MCF 10A (cell line): Measurements from ENCODE around the gene TCF4. TPM values are rescaled to one million over a fixed set of nuclear protein-coding genes. Genes with fewer than 3 reads are reported as not detected.
A peak's percentile ranks its signal among the peaks of the same experiment; 100 is the strongest.

Experiments
- BruUV-seq: library from RNA; stranded (reverse); fragments of 400-500 nt; replicated peaks from 2 replicates; lab custom pipeline; 2021; lab: Mats Ljungman, UMichigan
- CTCF ChIA-PET: fragments of 300-600 bp; sonication (Branson Sonifier 250); formaldehyde crosslinking; extraction: SDS; loops from one replicate; lab custom pipeline; 2021; ENCODE audit warnings: antibody characterized with exemption, inconsistent platforms; lab: Yijun Ruan, JAX
- POLR2A ChIA-PET: fragments of 300-600, 350-650 bp; sonication (Branson Sonifier 250); formaldehyde crosslinking; extraction: SDS; loops from one replicate; lab custom pipeline; 2020; ENCODE audit warnings: antibody characterized with exemption, inconsistent platforms; lab: Yijun Ruan, JAX
- DNase-seq: peaks from one replicate; pipeline ENCODE4 v3.0.0-alpha.2; 2018; ENCODE audit not compliant: unreplicated experiment
- H3K27ac Mint-ChIP-seq: one replicate; pipeline ENCODE4 v1.8.0; 2022; ENCODE audit warnings: mild to moderate bottlenecking, low read depth, mixed read lengths; ENCODE audit not compliant: unreplicated experiment
- H3K27me3 Mint-ChIP-seq: one replicate; pipeline ENCODE4 v1.8.0; 2022; ENCODE audit warnings: mixed read lengths; ENCODE audit not compliant: insufficient read depth, unreplicated experiment
- H3K36me3 Mint-ChIP-seq: one replicate; pipeline ENCODE4 v1.8.0; 2022; ENCODE audit warnings: mild to moderate bottlenecking, moderate library complexity, mixed read lengths; ENCODE audit not compliant: insufficient read depth, unreplicated experiment
- H3K4me1 Mint-ChIP-seq: one replicate; pipeline ENCODE4 v1.8.0; 2022; ENCODE audit warnings: mixed read lengths; ENCODE audit not compliant: insufficient read depth, unreplicated experiment
- H3K4me3 Mint-ChIP-seq: one replicate; pipeline ENCODE4 v1.8.0; 2022; ENCODE audit warnings: mild to moderate bottlenecking, moderate library complexity, mixed read lengths; ENCODE audit not compliant: unreplicated experiment
- H3K9me3 Mint-ChIP-seq: one replicate; pipeline ENCODE4 v1.8.0; 2022; ENCODE audit warnings: mixed read lengths; ENCODE audit not compliant: unreplicated experiment
- intact Hi-C: fragments of 100-400 bp; cut with micrococcal nuclease; formaldehyde crosslinking; loops from 2 replicates; pipeline ENCODE4 v1.14.1; 2022
- total RNA-seq: library from RNA; stranded (reverse); gene quantifications from 2 replicates; pipeline ENCODE4 v1.2.3, GENCODE V29; 2022
- TF ChIP-seq, protein P1 (sequence below): fragments of 200-600 bp; IDR thresholded peaks from one replicate; pipeline ENCODE4 v1.8.0; 2022; ENCODE audit warnings: antibody characterized with exemption, mild to moderate bottlenecking; ENCODE audit not compliant: unreplicated experiment

Gene TCF4
- total RNA-seq, 1 experiment from 2014 or later, result 6.2 TPM

DNA sequence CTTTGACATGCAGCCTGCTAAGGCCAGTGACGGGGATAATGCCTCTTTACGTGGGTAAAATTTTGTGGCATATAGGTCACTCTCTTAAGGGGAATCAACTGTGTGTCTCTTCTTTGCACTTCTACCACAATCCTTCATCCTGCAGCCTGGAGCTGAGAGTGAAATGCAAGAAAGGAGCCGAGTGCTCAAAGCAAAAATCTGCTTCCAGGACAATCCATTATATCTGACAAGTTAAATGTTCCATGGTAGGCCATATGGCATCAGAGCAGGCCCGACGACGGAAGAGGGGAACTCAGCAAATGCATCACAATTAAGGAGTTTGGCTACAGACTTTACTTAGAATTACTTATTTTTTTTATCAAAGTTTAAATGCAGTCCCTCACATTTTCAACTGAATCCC lies 171.2 kb downstream of the TCF4 start:
- TF ChIP-seq, protein P1, sequence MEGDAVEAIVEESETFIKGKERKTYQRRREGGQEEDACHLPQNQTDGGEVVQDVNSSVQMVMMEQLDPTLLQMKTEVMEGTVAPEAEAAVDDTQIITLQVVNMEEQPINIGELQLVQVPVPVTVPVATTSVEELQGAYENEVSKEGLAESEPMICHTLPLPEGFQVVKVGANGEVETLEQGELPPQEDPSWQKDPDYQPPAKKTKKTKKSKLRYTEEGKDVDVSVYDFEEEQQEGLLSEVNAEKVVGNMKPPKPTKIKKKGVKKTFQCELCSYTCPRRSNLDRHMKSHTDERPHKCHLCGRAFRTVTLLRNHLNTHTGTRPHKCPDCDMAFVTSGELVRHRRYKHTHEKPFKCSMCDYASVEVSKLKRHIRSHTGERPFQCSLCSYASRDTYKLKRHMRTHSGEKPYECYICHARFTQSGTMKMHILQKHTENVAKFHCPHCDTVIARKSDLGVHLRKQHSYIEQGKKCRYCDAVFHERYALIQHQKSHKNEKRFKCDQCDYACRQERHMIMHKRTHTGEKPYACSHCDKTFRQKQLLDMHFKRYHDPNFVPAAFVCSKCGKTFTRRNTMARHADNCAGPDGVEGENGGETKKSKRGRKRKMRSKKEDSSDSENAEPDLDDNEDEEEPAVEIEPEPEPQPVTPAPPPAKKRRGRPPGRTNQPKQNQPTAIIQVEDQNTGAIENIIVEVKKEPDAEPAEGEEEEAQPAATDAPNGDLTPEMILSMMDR, result no peak
- Mint-ChIP-seq H3K27me3 (no peaks in the 10 kb centered on the region), H3K36me3 (no peaks in the 10 kb centered on the region), H3K4me1 (peaks cover 5% of the 10 kb centered on the region), H3K27ac (no peak overlapping the region), H3K9me3 (no peaks in the 10 kb centered on the region), H3K4me3 (no peak overlapping the region)
- BruUV-seq, result no TSS peak
- ChIA-PET CTCF (interaction anchor here (0.5 to 3.2 kb wide), 16 partner anchors 9 to 1272 kb away, joined by 3 to 34 read pairs (median 4); no protein-coding TSS in a partner anchor), POLR2A (interaction anchor here (0.9 kb wide), 1 partner anchor 19 kb away, joined by 3 read pairs; no protein-coding TSS in a partner anchor)
- intact Hi-C loops, result loop anchor here (5.0 to 10.0 kb wide), 3 partner anchors 74 to 898 kb away; no protein-coding TSS in a partner anchor
- DNase-seq, result no peak

DNA sequence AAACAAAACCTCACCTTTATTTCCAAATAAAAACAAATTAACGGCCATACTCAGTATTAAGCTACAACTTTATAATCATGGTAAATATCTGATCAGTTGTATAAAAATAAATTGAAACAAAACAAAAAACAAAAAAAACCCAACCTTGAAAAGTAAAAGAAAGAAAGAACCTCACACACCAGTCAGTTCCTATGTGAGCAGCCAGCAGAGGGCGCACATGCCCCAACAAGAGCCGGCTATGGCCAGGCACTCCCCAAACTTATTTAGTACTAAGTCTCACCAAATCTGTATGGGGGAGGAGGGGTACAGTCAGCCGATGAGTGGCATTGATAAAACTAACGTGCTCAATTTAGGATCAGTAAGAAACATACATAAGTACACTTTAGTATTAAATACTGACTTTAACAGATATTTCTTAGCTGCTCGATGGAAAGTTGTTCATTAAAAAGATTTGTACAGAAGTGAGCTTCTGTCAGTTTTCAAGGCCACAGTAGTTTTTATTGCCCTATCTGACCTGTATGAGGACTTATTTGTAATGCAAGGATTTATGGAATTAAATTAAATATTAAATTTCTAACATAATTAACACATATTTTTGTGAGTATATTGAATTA lies 172.6 kb downstream of the TCF4 start:
- ChIA-PET POLR2A (interaction anchor here (0.5 to 1.1 kb wide), 4 partner anchors 9 to 1101 kb away, joined by 3 read pairs; no protein-coding TSS in a partner anchor), CTCF (interaction anchor here (0.6 to 3.2 kb wide), 77 partner anchors 8 to 1217 kb away, joined by 3 to 34 read pairs (median 3); no protein-coding TSS in a partner anchor)
- peak; percentile 80 for DNase-seq
- TF ChIP-seq, protein P1, result peak; percentile 91
- Mint-ChIP-seq H3K9me3 (no peaks in the 10 kb centered on the region), H3K4me3 (no peak overlapping the region), H3K27ac (no peak overlapping the region), H3K4me1 (peaks cover 5% of the 10 kb centered on the region), H3K36me3 (no peaks in the 10 kb centered on the region), H3K27me3 (no peaks in the 10 kb centered on the region)
- no TSS peak for BruUV-seq
- intact Hi-C loops, result loop anchor here (1.0 to 10.0 kb wide), 8 partner anchors 73 to 1161 kb away; partner anchors contain the start of gene TCF4

DNA sequence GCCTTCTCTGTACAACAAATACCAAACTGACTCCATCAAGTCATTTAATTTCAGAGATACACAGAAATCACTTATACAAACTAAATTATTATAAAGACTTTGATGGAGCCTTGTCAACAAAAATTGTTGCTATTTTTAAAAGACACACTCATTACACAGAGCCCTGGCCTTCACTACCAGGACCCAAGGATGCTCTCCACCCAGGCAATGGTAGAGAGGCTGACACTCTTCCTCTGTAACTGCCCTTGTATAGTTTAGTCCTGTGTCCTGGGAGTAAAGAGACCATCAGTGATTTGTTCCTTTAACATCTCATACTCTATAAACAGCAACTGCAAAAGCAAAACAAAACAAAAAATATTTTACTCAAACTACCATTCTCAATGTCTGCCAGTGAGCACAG lies 173.5 kb downstream of the TCF4 start:
- no peaks in the 10 kb centered on the region for H3K36me3 Mint-ChIP-seq
- ChIA-PET POLR2A (interaction anchor here (0.7 kb wide), 1 partner anchor 367 kb away, joined by 3 read pairs; no protein-coding TSS in a partner anchor), CTCF (interaction anchor here (0.6 to 3.2 kb wide), 57 partner anchors 8 to 1218 kb away, joined by 3 to 34 read pairs (median 4); no protein-coding TSS in a partner anchor)
- no TSS peak for BruUV-seq
- no peaks in the 10 kb centered on the region for H3K27me3 Mint-ChIP-seq
- H3K9me3 Mint-ChIP-seq, result no peaks in the 10 kb centered on the region
- intact Hi-C loops, result loop anchor here (2.0 to 10.0 kb wide), 2 partner anchors 174 to 900 kb away; partner anchors contain the start of gene TCF4
- peaks cover 5% of the 10 kb centered on the region for H3K4me1 Mint-ChIP-seq
- no peak overlapping the region for H3K27ac Mint-ChIP-seq
- TF ChIP-seq, protein P1, result no peak
- DNase-seq, result no peak
- H3K4me3 Mint-ChIP-seq, result no peak overlapping the region

DNA sequence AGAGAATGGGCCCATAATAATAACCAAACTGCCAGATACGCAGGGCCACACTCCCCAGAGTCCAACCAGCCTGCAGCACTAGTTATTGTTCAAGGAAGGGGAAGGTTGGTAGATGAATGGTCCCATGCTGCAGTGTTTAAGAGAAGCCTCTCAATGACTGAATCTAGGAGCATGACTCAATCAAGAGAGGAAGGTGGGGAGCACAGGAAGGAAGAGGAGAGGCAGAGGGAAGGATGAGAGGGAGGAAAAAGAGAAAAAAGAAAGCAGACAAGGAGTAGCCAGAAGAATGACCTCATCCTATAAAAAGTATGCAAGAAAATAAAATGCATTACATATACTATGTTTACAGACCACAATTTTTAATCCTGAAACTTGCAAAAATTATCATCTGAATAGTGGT lies 174.5 kb downstream of the TCF4 start:
- CTCF ChIA-PET, result interaction anchor here (2.4 kb wide), 2 partner anchors 7 to 13 kb away, joined by 12 to 18 read pairs; no protein-coding TSS in a partner anchor
- BruUV-seq, result no TSS peak
- Mint-ChIP-seq H3K36me3 (no peaks in the 10 kb centered on the region), H3K27ac (no peak overlapping the region), H3K27me3 (no peaks in the 10 kb centered on the region), H3K4me1 (peaks cover 5% of the 10 kb centered on the region), H3K9me3 (no peaks in the 10 kb centered on the region), H3K4me3 (no peak overlapping the region)
- intact Hi-C loops, result loop anchor here (10.0 kb wide), 1 partner anchor 901 kb away; no protein-coding TSS in a partner anchor
- POLR2A ChIA-PET, result no interaction called here
- no peak for DNase-seq
- TF ChIP-seq, protein P1, result no peak
